K562 (cell line): ENCODE measurements around the gene TAP2. TPM values are rescaled to one million over a fixed set of nuclear protein-coding genes. Genes with fewer than 3 reads are reported as not detected.

Source experiments
- E2F3 ChIP-seq: fragments of 250-450 bp; sonication (Bioruptor Pico); IDR thresholded peaks from 2 replicates; pipeline ENCODE4 v1.4.0; 2020; ENCODE audit warnings: mild to moderate bottlenecking
- E2F4 ChIP-seq: sonication (generic); formaldehyde crosslinking; IDR thresholded peaks from 2 replicates; pipeline ENCODE4 v1.8.0; 2022; ENCODE audit warnings: mild to moderate bottlenecking, low read depth, missing genetic modification reagents
- E2F6 ChIP-seq, 2 experiments: IDR thresholded peaks; 2 replicates each; pipeline ENCODE4 v1.6.1; 2011; ENCODE audit warnings: borderline replicate concordance in 1 of 2, control low read depth in 1 of 2, low read depth in 1 of 2, low read length in 1 of 2, mild to moderate bottlenecking in 1 of 2, mixed read lengths in 1 of 2, moderate library complexity in 1 of 2; ENCODE audit not compliant: insufficient read depth in 1 of 2, insufficient read length in 1 of 2, poor library complexity in 1 of 2, severe bottlenecking in 1 of 2; ENCODE audit errors: extremely low read depth in 1 of 2
- EP400 ChIP-seq: fragments of 450-650 bp; IDR thresholded peaks from 2 replicates; pipeline ENCODE4 v1.6.1; 2017; ENCODE audit warnings: antibody characterized with exemption, mild to moderate bottlenecking, moderate library complexity
- GATA2 ChIP-seq: sonication (generic); formaldehyde crosslinking; IDR thresholded peaks from 2 replicates; pipeline ENCODE4 v1.4.0; 2020; ENCODE audit warnings: mild to moderate bottlenecking, missing genetic modification reagents
- JUN ChIP-seq, 2 experiments: sonication (generic) in 1 of 2; formaldehyde crosslinking in 1 of 2; IDR thresholded peaks; 2 replicates each; pipeline versions ENCODE4 v1.6.1 to v1.8.0; 2012 to 2022; ENCODE audit warnings: borderline replicate concordance in 2 of 2, mild to moderate bottlenecking in 2 of 2, improper control_type of control experiment in 1 of 2, low read depth in 1 of 2, low read length in 1 of 2, missing genetic modification reagents in 1 of 2
- POLR2AphosphoS2 ChIP-seq: IDR thresholded peaks from 2 replicates; pipeline ENCODE4 v1.6.1; 2012; ENCODE audit warnings: low read length, improper control_type of control experiment
- SLC30A9 ChIP-seq: fragments of 250-450 bp; sonication (Bioruptor Pico); IDR thresholded peaks from 2 replicates; pipeline ENCODE4 v1.8.0; 2022; ENCODE audit warnings: mild to moderate bottlenecking, moderate library complexity
- SMARCE1 ChIP-seq: fragments of 450-650 bp; IDR thresholded peaks from 2 replicates; pipeline ENCODE4 v1.7.1; 2016; ENCODE audit warnings: mild to moderate bottlenecking
- SNAPC5 ChIP-seq: fragments of 250-450 bp; sonication (Bioruptor Pico); IDR thresholded peaks from 2 replicates; pipeline ENCODE4 v1.8.0; 2021; ENCODE audit warnings: moderate library complexity, mild to moderate bottlenecking, inconsistent platforms
- SRSF3 ChIP-seq: fragments of 200-400 bp; formaldehyde crosslinking; IDR thresholded peaks from 2 replicates; pipeline ENCODE4 v1.6.1; 2016; ENCODE audit warnings: mild to moderate bottlenecking, low read length, moderate library complexity; ENCODE audit not compliant: insufficient read depth
- TCF7 ChIP-seq: sonication (generic); IDR thresholded peaks from 2 replicates; pipeline ENCODE4 v1.6.1; 2016; ENCODE audit warnings: antibody characterized with exemption, borderline replicate concordance
- TFAP4 ChIP-seq: sonication (generic); formaldehyde crosslinking; IDR thresholded peaks from 2 replicates; pipeline ENCODE4 v1.8.0; 2022; ENCODE audit warnings: missing genetic modification reagents, mild to moderate bottlenecking, moderate library complexity, borderline replicate concordance
- THRAP3 ChIP-seq: fragments of 450-650 bp; IDR thresholded peaks from 2 replicates; pipeline ENCODE4 v1.6.1; 2016; ENCODE audit warnings: mild to moderate bottlenecking, inconsistent platforms, borderline replicate concordance
- TSC22D4 ChIP-seq: fragments of 450-650 bp; IDR thresholded peaks from 2 replicates; pipeline ENCODE4 v1.6.1; 2016; ENCODE audit warnings: missing genetic modification characterization, missing biosample characterization, control low read depth
- UBTF ChIP-seq, 2 experiments: IDR thresholded peaks; 2 replicates each; pipeline ENCODE4 v1.6.1; 2012; ENCODE audit warnings: improper control_type of control experiment in 2 of 2, low read depth in 2 of 2, low read length in 2 of 2, borderline replicate concordance in 1 of 2
- ZBTB1 ChIP-seq: sonication (generic); formaldehyde crosslinking; IDR thresholded peaks from 2 replicates; pipeline ENCODE4 v1.8.1; 2023; ENCODE audit warnings: missing genetic modification reagents, low read depth, mild to moderate bottlenecking, borderline replicate concordance
- ZNF384 ChIP-seq: IDR thresholded peaks from 2 replicates; pipeline ENCODE4 v1.6.1; 2012; ENCODE audit warnings: low read depth, low read length, improper control_type of control experiment
- ZNF511 ChIP-seq: sonication (generic); formaldehyde crosslinking; IDR thresholded peaks from 2 replicates; pipeline ENCODE4 v1.8.0; 2022; ENCODE audit warnings: mild to moderate bottlenecking, missing genetic modification reagents
- ZNF583 ChIP-seq: fragments of 250-450 bp; sonication (Bioruptor Pico); IDR thresholded peaks from 2 replicates; pipeline ENCODE4 v1.4.0; 2020
- ZSCAN29 ChIP-seq: fragments of 450-650 bp; IDR thresholded peaks from 2 replicates; pipeline ENCODE4 v1.6.1; 2017
- polyA plus RNA-seq, 8 experiments: library from polyadenylated mRNA; depleted of rRNA in 4 of 8; stranded (reverse) in 5 of 8; unstranded in 3 of 8; fragments of >200 nt; fragmentation: Nextera tagmentation in 2 of 8; fragmentation: Illumina TruSeq in 1 of 8; extraction: Ambion mirVana in 2 of 8; extraction: Trizol in 1 of 8; gene quantifications; 2 replicates each; pipeline versions ENCODE4 v1.2.1 to v1.2.3, GENCODE V29; 2011 to 2014; ENCODE audit warnings: inconsistent platforms in 1 of 8, missing spikeins in 1 of 8
- total RNA-seq, 7 experiments: library from RNA; depleted of rRNA in 6 of 7; stranded (reverse); fragments of >200 nt in 6 of 7; fragmentation: Illumina TruSeq in 2 of 7; extraction: Trizol in 2 of 7; gene quantifications; 2 replicates each; pipeline versions ENCODE4 v1.2.1 to v1.2.3, GENCODE V29; 2011 to 2021; ENCODE audit warnings: low replicate concordance in 1 of 7

Gene TAP2
- total and polyA plus RNA-seq, 9 of the 15 experiments (the other 6 are each of a cell fraction or from before 2014, with no cell fraction given): 2.0 to 53.5 (median 19.6) TPM

GRCh38 chr6:32838114-32838958, at the start of gene TAP2 (continued):
- TF ChIP-seq E2F6 (IDR thresholded peaks at IDR 0.05; ENCODE audit: borderline replicate concordance in 1 of 2, extremely low read depth in 1 of 2, insufficient read depth in 1 of 2, insufficient read length in 1 of 2, low read depth in 1 of 2, low read length in 1 of 2, poor library complexity in 1 of 2, severe bottlenecking in 1 of 2): peak; percentile 14 to 45
- no peak for TF ChIP-seq TCF7
- no peak for TF ChIP-seq SNAPC5 (CRISPR knock-in tag)
- no peak for TF ChIP-seq E2F4 (CRISPR knock-in tag)
- TF ChIP-seq ZNF511 (CRISPR knock-in tag): peak; percentile 68; the same call in 1 of the 2 replicates
- TF ChIP-seq SMARCE1: no peak
- no peak for TF ChIP-seq POLR2AphosphoS2
- TF ChIP-seq GATA2: no peak
- TF ChIP-seq JUN (IDR thresholded peaks at IDR 0.05; ENCODE audit: borderline replicate concordance, low read depth, low read length): no peak
- TF ChIP-seq JUN (CRISPR knock-in tag; IDR thresholded peaks at IDR 0.05; ENCODE audit: borderline replicate concordance): no peak
- TF ChIP-seq TFAP4: peak; percentile 78
- TF ChIP-seq ZNF583 (CRISPR knock-in tag): no peak
- TF ChIP-seq ZBTB1: no peak
- peak; percentile 98 to 99 for TF ChIP-seq UBTF (IDR thresholded peaks at IDR 0.05; ENCODE audit: borderline replicate concordance in 1 of 2, low read depth in 2 of 2, low read length in 2 of 2)
- TF ChIP-seq ZSCAN29: no peak
- TF ChIP-seq EP400: peak; percentile 78
- TF ChIP-seq TSC22D4: no peak
- TF ChIP-seq E2F3 (CRISPR knock-in tag): no peak
- no peak for TF ChIP-seq SLC30A9 (CRISPR knock-in tag)
- no peak for TF ChIP-seq SRSF3
- TF ChIP-seq THRAP3: no peak
- TF ChIP-seq ZNF384: 0 out of 2 replicates have a peak, but pooled peaks have one; percentile 33
